H1 (cell line): ENCODE results near the gene NR5A1. TPM values are rescaled to one million over a fixed set of nuclear protein-coding genes. Genes with fewer than 3 reads are reported as not detected.

ENCODE experiments used
- CTCF ChIA-PET: fragments of 300-600 bp; sonication (Branson Sonifier 250); formaldehyde crosslinking; loops from one replicate; lab custom pipeline; 2021; ENCODE audit not compliant: partially characterized antibody; lab: Charles Lee
- POLR2A ChIA-PET: fragments of 300-600 bp; sonication (Branson Sonifier 250); formaldehyde crosslinking; loops from one replicate; lab custom pipeline; 2021; ENCODE audit warnings: inconsistent platforms; ENCODE audit not compliant: partially characterized antibody; lab: Charles Lee
- DNase-seq, 2 experiments: peaks; one replicate each; pipeline versions ENCODE4 v3.0.0 to v3.0.0-alpha.2; 2010 to 2022; ENCODE audit warnings: low spot score in 2 of 2, low read depth in 1 of 2, mixed read lengths in 1 of 2
- FAIRE-seq: peaks from 2 replicates; lab custom pipeline; 2011; peaks lifted over from hg19 to GRCh38; lab: Jason Lieb, UNC
- H2AFZ ChIP-seq: 2 replicates; pipeline ENCODE4 v1.8.1; 2012; ENCODE audit warnings: low read length, inconsistent platforms
- H2AK5ac ChIP-seq: 2 replicates; pipeline ENCODE4 v1.6.1; 2013; ENCODE audit warnings: low read depth, low read length
- H2BK120ac ChIP-seq: replicated peaks from 2 replicates; pipeline ENCODE3; 2013; ENCODE audit warnings: low read depth, low read length, inconsistent platforms
- H2BK12ac ChIP-seq: 2 replicates; pipeline ENCODE4 v1.6.1; 2013; ENCODE audit warnings: low read depth, low read length
- H2BK15ac ChIP-seq: 2 replicates; pipeline ENCODE4 v1.6.1; 2013; ENCODE audit warnings: low read length
- H2BK20ac ChIP-seq: 2 replicates; pipeline ENCODE4 v1.6.1; 2013; ENCODE audit warnings: low read length
- H2BK5ac ChIP-seq: 2 replicates; pipeline ENCODE4 v1.6.1; 2013; ENCODE audit warnings: low read depth, low read length
- H3K14ac ChIP-seq: 2 replicates; pipeline ENCODE4 v1.6.1; 2013; ENCODE audit warnings: inconsistent platforms; ENCODE audit not compliant: insufficient read length
- H3K18ac ChIP-seq: 2 replicates; pipeline ENCODE4 v1.6.1; 2013; ENCODE audit warnings: low read length; ENCODE audit errors: extremely low read depth
- H3K23ac ChIP-seq: 2 replicates; pipeline ENCODE4 v1.6.1; 2013; ENCODE audit warnings: inconsistent platforms; ENCODE audit not compliant: insufficient read length
- H3K23me2 ChIP-seq: 2 replicates; pipeline ENCODE4 v1.6.1; 2013; ENCODE audit warnings: low read depth, low read length
- H3K27ac ChIP-seq: 2 replicates; pipeline ENCODE4 v1.6.1; 2011; ENCODE audit warnings: low read depth, low read length, inconsistent platforms
- H3K27me3 ChIP-seq, 4 experiments: replicated peaks in 1 of 4; 1 replicate in 1 of 4; 2 replicates in 3 of 4; pipeline versions ENCODE4 v1.6.1 to v1.8.1; 2011 to 2013; ENCODE audit warnings: low read length in 3 of 4, mild to moderate bottlenecking in 3 of 4, inconsistent platforms in 2 of 4, mixed read lengths in 2 of 4, moderate library complexity in 1 of 4; ENCODE audit not compliant: control insufficient read depth in 3 of 4, insufficient read depth in 3 of 4; ENCODE audit errors: extremely low read depth in 1 of 4
- H3K36me3 ChIP-seq, 4 experiments: 2 replicates each; pipeline versions ENCODE4 v1.6.1 to v1.8.1; 2011 to 2013; ENCODE audit warnings: mild to moderate bottlenecking in 4 of 4, low read length in 3 of 4, moderate library complexity in 2 of 4, control low read depth in 1 of 4, inconsistent platforms in 1 of 4; ENCODE audit not compliant: insufficient read depth in 4 of 4, control insufficient read depth in 2 of 4
- H3K4ac ChIP-seq: replicated peaks from 2 replicates; pipeline ENCODE3; 2013; ENCODE audit warnings: low read length, low read depth, mixed read lengths, inconsistent platforms; ENCODE audit not compliant: insufficient read length
- H3K4me1 ChIP-seq, 4 experiments: replicated peaks in 1 of 4; 1 replicate in 1 of 4; 2 replicates in 3 of 4; pipeline versions ENCODE4 v1.6.1 to v1.8.1; 2011 to 2013; ENCODE audit warnings: low read length in 3 of 4, inconsistent platforms in 2 of 4, mixed read lengths in 1 of 4; ENCODE audit not compliant: insufficient read depth in 4 of 4, control insufficient read depth in 3 of 4
- H3K4me2 ChIP-seq, 2 experiments: 2 replicates each; pipeline versions ENCODE4 v1.6.1 to v1.8.1; 2011 to 2013; ENCODE audit warnings: low read depth in 2 of 2, low read length in 2 of 2, control low read depth in 1 of 2, inconsistent platforms in 1 of 2, mild to moderate bottlenecking in 1 of 2; ENCODE audit not compliant: insufficient read depth in 1 of 2
- H3K4me3 ChIP-seq, 4 experiments: fragments of 200-600, 300-600 bp in 1 of 4; sonication (generic), shearing (Covaris generic), sonication (Bioruptor Twin) in 1 of 4; 2 replicates each; pipeline versions ENCODE4 v1.5.1 to v1.8.1; 2011 to 2016; ENCODE audit warnings: low read length in 4 of 4, low read depth in 3 of 4, control low read depth in 2 of 4, inconsistent platforms in 2 of 4, mild to moderate bottlenecking in 2 of 4, mixed read lengths in 1 of 4, moderate library complexity in 1 of 4; ENCODE audit not compliant: insufficient read depth in 2 of 4; ENCODE audit errors: extremely low read depth in 1 of 4
- H3K56ac ChIP-seq: replicated peaks from 2 replicates; pipeline ENCODE3; 2013; ENCODE audit warnings: low read depth, mild to moderate bottlenecking, mixed read lengths, low read length, inconsistent platforms; ENCODE audit not compliant: insufficient read length
- H3K79me1 ChIP-seq: 2 replicates; pipeline ENCODE4 v1.6.1; 2013; ENCODE audit warnings: low read depth, low read length, control low read depth
- H3K79me2 ChIP-seq, 2 experiments: 2 replicates each; pipeline versions ENCODE4 v1.6.1 to v1.8.1; 2012 to 2013; ENCODE audit warnings: low read length in 2 of 2, mild to moderate bottlenecking in 2 of 2, inconsistent platforms in 1 of 2; ENCODE audit not compliant: insufficient read depth in 2 of 2, control insufficient read depth in 1 of 2
- H3K9ac ChIP-seq, 4 experiments: replicated peaks in 1 of 4; 1 replicate in 1 of 4; 2 replicates in 3 of 4; pipeline versions ENCODE4 v1.6.1 to v1.8.1; 2011 to 2013; ENCODE audit warnings: low read depth in 3 of 4, low read length in 3 of 4, control low read depth in 2 of 4, mild to moderate bottlenecking in 2 of 4, moderate library complexity in 2 of 4, inconsistent platforms in 1 of 4; ENCODE audit errors: extremely low read depth in 1 of 4
- H3K9me3 ChIP-seq, 2 experiments: 2 replicates each; pipeline versions ENCODE4 v1.6.1 to v1.8.1; 2012 to 2013; ENCODE audit warnings: mild to moderate bottlenecking in 2 of 2, moderate library complexity in 2 of 2, control low read depth in 1 of 2, inconsistent platforms in 1 of 2, low read depth in 1 of 2, low read length in 1 of 2, mixed read lengths in 1 of 2; ENCODE audit not compliant: insufficient read depth in 2 of 2
- H4K20me1 ChIP-seq, 2 experiments: replicated peaks in 1 of 2; 2 replicates each; pipeline versions ENCODE3 to v1.8.1; 2011 to 2013; ENCODE audit warnings: inconsistent platforms in 2 of 2, low read length in 2 of 2, mild to moderate bottlenecking in 1 of 2; ENCODE audit not compliant: insufficient read depth in 2 of 2, control insufficient read depth in 1 of 2
- H4K5ac ChIP-seq: 2 replicates; pipeline ENCODE4 v1.6.1; 2013; ENCODE audit warnings: low read length, low read depth, mixed read lengths, inconsistent platforms; ENCODE audit not compliant: insufficient read length
- H4K8ac ChIP-seq: 2 replicates; pipeline ENCODE4 v1.8.0; 2013; ENCODE audit warnings: mild to moderate bottlenecking, moderate library complexity, low read length, inconsistent platforms; ENCODE audit not compliant: insufficient read depth; ENCODE audit errors: extremely low read depth
- H4K91ac ChIP-seq: replicated peaks from 2 replicates; pipeline ENCODE3; 2013; ENCODE audit warnings: low read length, mixed read lengths, inconsistent platforms; ENCODE audit not compliant: insufficient read length
- RAD21 ChIP-seq, 2 experiments: IDR thresholded peaks in 1 of 2; conservative IDR thresholded peaks in 1 of 2; 2 replicates each; pipeline ENCODE4 v1.6.1; 2011; ENCODE audit warnings: low read depth in 2 of 2, low read length in 2 of 2, improper control_type of control experiment in 1 of 2, inconsistent platforms in 1 of 2, mild to moderate bottlenecking in 1 of 2, moderate library complexity in 1 of 2
- RBBP5 ChIP-seq: IDR thresholded peaks from 2 replicates; pipeline ENCODE4 v1.7.1; 2012; ENCODE audit warnings: low read depth, mild to moderate bottlenecking, inconsistent platforms, low read length, moderate library complexity, borderline replicate concordance
- TAF7 ChIP-seq: optimal IDR thresholded peaks from 2 replicates; pipeline ENCODE3; 2011; ENCODE audit warnings: low read depth, mild to moderate bottlenecking, inconsistent platforms, low read length, moderate library complexity, borderline replicate concordance
- whole genome bisulfite sequencing, 2 experiments: shearing (Covaris generic) in 1 of 2; methylation state at CpG; one replicate each; pipeline versions ENCODE4 v1.1.6 to v1.1.7; 2013 to 2015; ENCODE audit warnings: low lambda C conversion rate in 2 of 2, mixed read lengths in 2 of 2, inconsistent platforms in 1 of 2, low coverage in 1 of 2, missing lambda C conversion rate in 1 of 2; ENCODE audit not compliant: insufficient replicate concordance in 2 of 2, insufficient coverage in 1 of 2, insufficient read length in 1 of 2; ENCODE audit errors: extremely low coverage in 1 of 2, missing lambda C conversion rate in 1 of 2; 5-methylcytosine and 5-hydroxymethylcytosine counted together
- polyA plus RNA-seq, 7 experiments: library from polyadenylated mRNA; depleted of rRNA in 3 of 7; stranded (reverse) in 5 of 7; unstranded in 2 of 7; fragments of >200 nt in 5 of 7; fragments of 200-250 nt in 2 of 7; gene quantifications; 1 replicate in 5 of 7; 2 replicates in 1 of 7; 4 replicates in 1 of 7; pipeline versions ENCODE4 v1.2.1 to v1.2.3, GENCODE V29; 2011 to 2013; ENCODE audit warnings: missing spikeins in 2 of 7, mixed read lengths in 2 of 7
- total RNA-seq: library from RNA; stranded (reverse); fragmentation: NEBNext Ultra II Directional; extraction: Animal tissue kit (Norgen Biotek cat#: 25700); gene quantifications from 2 replicates; pipeline ENCODE4 v1.2.1, GENCODE V29; 2021

The NR5A1 gene
- total and polyA plus RNA-seq, 2 of the 8 experiments (the other 6 are each of a cell fraction or from before 2014, with no cell fraction given), result 0.29 to 0.58 TPM

GRCh38 chr9:124544535-124544934 is 37.3 kb upstream of the NR5A1 start:
- Histone ChIP-seq H4K8ac (no peak overlapping the region), H4K20me1 (peaks cover 2% of the 10 kb centered on the region in 2 experiments), H3K79me1 (no peaks in the 10 kb centered on the region), H2BK5ac (no peak overlapping the region), H3K23ac (no peak overlapping the region), H2BK12ac (no peak overlapping the region), H2BK120ac (no peak overlapping the region), H4K91ac (no peak overlapping the region), H3K4ac (no peak overlapping the region), H3K36me3 (peaks cover 9 to 16% (median 15%) of the 10 kb centered on the region in 4 experiments), H3K9ac (no peak overlapping the region), H3K4me2 (no peak overlapping the region), H3K27ac (no peak overlapping the region), H3K23me2 (no peaks in the 10 kb centered on the region), H3K56ac (no peak overlapping the region), H3K79me2 (peaks cover 0 to 6% of the 10 kb centered on the region in 2 experiments; a peak in 1 of 4 replicates), H2AFZ (no peak overlapping the region), H3K27me3 (no peaks in the 10 kb centered on the region), H2BK20ac (no peak overlapping the region), H3K4me3 (no peak overlapping the region), H2AK5ac (no peak overlapping the region), H3K4me1 (peaks cover 0 to 3% (median 0%) of the 10 kb centered on the region in 4 experiments; a peak in 2 of 7 replicates), H3K18ac (no peak overlapping the region), H2BK15ac (no peak overlapping the region), H4K5ac (no peak overlapping the region), H3K14ac (no peak overlapping the region), H3K9me3 (no peaks in the 10 kb centered on the region)
- 91% methylated on average over 2 of the region's 2 CpGs; no CpG with 5 or more reads in 1 of the 2 experiments for WGBS, 2 experiments
- ChIA-PET POLR2A (interaction anchor here (0.7 to 1.4 kb wide), 3 partner anchors 11 to 177 kb away, joined by 3 to 6 read pairs (median 5); no protein-coding TSS in a partner anchor), CTCF (interaction anchor here (0.7 to 10.3 kb wide), 12 partner anchors 8 to 309 kb away, joined by 3 to 128 read pairs (median 5); partner anchors contain the start of gene WDR38)
- DNase-seq (no peak), FAIRE-seq (no peak)
- TF ChIP-seq RAD21 (IDR thresholded peaks at IDR 0.05 in 1 of 2, conservative IDR thresholded peaks at IDR 0.05 in 1 of 2; ENCODE audit: low read depth in 2 of 2, low read length in 2 of 2), result no peak
- TF ChIP-seq TAF7, result no peak
- TF ChIP-seq RBBP5, result no peak
